ENCODE measurements around the gene ADAMTSL5. TPM values are rescaled to one million over a fixed set of nuclear protein-coding genes. Genes with fewer than 3 reads are reported as not detected.

ADAMTSL5 gene
- total and polyA plus RNA-seq, 9 of the 15 experiments (the other 6 are each of a cell fraction or from before 2014, with no cell fraction given) = 1.0 to 11.6 (median 4.1) TPM

- TF ChIP-seq ZNF609 (CRISPR knock-in tag; IDR thresholded peaks at IDR 0.05; ENCODE audit: borderline replicate concordance) (no peak), ADNP (tag; IDR thresholded peaks at IDR 0.05) (no peak), CBX1 (IDR thresholded peaks at IDR 0.05; ENCODE audit: low read depth) (no peak), CXXC5 (CRISPR knock-in tag; IDR thresholded peaks at IDR 0.05) (no peak), JUNB (CRISPR knock-in tag; conservative IDR thresholded peaks at IDR 0.05) (no peak), ZNF124 (CRISPR knock-in tag; IDR thresholded peaks at IDR 0.05) (no peak), IRF2 (CRISPR knock-in tag; IDR thresholded peaks at IDR 0.05) (no peak), CC2D1A (IDR thresholded peaks at IDR 0.05) (no peak), SREBF1 (IDR thresholded peaks at IDR 0.05; ENCODE audit: borderline replicate concordance, low read depth, low read length) (no peak), MCM5 (IDR thresholded peaks at IDR 0.05; ENCODE audit: low read depth) (no peak)
- TF ChIP-seq, protein P1, sequence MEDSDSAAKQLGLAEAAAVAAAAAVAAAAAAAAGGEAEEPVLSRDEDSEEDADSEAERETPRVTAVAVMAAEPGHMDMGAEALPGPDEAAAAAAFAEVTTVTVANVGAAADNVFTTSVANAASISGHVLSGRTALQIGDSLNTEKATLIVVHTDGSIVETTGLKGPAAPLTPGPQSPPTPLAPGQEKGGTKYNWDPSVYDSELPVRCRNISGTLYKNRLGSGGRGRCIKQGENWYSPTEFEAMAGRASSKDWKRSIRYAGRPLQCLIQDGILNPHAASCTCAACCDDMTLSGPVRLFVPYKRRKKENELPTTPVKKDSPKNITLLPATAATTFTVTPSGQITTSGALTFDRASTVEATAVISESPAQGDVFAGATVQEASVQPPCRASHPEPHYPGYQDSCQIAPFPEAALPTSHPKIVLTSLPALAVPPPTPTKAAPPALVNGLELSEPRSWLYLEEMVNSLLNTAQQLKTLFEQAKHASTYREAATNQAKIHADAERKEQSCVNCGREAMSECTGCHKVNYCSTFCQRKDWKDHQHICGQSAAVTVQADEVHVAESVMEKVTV (CRISPR knock-in tag; IDR thresholded peaks at IDR 0.05) = no peak
- TF ChIP-seq, protein P2, sequence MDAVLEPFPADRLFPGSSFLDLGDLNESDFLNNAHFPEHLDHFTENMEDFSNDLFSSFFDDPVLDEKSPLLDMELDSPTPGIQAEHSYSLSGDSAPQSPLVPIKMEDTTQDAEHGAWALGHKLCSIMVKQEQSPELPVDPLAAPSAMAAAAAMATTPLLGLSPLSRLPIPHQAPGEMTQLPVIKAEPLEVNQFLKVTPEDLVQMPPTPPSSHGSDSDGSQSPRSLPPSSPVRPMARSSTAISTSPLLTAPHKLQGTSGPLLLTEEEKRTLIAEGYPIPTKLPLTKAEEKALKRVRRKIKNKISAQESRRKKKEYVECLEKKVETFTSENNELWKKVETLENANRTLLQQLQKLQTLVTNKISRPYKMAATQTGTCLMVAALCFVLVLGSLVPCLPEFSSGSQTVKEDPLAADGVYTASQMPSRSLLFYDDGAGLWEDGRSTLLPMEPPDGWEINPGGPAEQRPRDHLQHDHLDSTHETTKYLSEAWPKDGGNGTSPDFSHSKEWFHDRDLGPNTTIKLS (IDR thresholded peaks at IDR 0.05; ENCODE audit: borderline replicate concordance, low read depth) = no peak
- TF ChIP-seq, protein P3, sequence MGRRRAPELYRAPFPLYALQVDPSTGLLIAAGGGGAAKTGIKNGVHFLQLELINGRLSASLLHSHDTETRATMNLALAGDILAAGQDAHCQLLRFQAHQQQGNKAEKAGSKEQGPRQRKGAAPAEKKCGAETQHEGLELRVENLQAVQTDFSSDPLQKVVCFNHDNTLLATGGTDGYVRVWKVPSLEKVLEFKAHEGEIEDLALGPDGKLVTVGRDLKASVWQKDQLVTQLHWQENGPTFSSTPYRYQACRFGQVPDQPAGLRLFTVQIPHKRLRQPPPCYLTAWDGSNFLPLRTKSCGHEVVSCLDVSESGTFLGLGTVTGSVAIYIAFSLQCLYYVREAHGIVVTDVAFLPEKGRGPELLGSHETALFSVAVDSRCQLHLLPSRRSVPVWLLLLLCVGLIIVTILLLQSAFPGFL (CRISPR knock-in tag; IDR thresholded peaks at IDR 0.05) = no peak
Measured at GRCh38 chr19:1529430-1529816, 16.6 kb upstream of the ADAMTSL5 start (continued).
